A673 (cell line): ENCODE results near the gene TPPP.

ENCODE experiments used
- EZH2 ChIP-seq: fragments of 200-600 bp; sonication (generic); IDR thresholded peaks from 2 replicates; pipeline ENCODE4 v1.6.1; 2017; ENCODE audit warnings: borderline replicate concordance, low read depth, mild to moderate bottlenecking, mixed read lengths, antibody characterized with exemption, low read length; ENCODE audit not compliant: poor library complexity, severe bottlenecking
- TF ChIP-seq, protein P1 (sequence below): fragments of 300-800, 200-600 bp; sonication (generic); conservative IDR thresholded peaks from 2 replicates; pipeline ENCODE4 v1.5.1; 2017; ENCODE audit warnings: low read depth, mild to moderate bottlenecking, antibody characterized with exemption, low read length, moderate library complexity, mixed read lengths

- no peak for TF ChIP-seq EZH2
- TF ChIP-seq, protein P1, sequence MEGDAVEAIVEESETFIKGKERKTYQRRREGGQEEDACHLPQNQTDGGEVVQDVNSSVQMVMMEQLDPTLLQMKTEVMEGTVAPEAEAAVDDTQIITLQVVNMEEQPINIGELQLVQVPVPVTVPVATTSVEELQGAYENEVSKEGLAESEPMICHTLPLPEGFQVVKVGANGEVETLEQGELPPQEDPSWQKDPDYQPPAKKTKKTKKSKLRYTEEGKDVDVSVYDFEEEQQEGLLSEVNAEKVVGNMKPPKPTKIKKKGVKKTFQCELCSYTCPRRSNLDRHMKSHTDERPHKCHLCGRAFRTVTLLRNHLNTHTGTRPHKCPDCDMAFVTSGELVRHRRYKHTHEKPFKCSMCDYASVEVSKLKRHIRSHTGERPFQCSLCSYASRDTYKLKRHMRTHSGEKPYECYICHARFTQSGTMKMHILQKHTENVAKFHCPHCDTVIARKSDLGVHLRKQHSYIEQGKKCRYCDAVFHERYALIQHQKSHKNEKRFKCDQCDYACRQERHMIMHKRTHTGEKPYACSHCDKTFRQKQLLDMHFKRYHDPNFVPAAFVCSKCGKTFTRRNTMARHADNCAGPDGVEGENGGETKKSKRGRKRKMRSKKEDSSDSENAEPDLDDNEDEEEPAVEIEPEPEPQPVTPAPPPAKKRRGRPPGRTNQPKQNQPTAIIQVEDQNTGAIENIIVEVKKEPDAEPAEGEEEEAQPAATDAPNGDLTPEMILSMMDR = peak; percentile 88
Measured at GRCh38 chr5:671459-672328, 21.5 kb downstream of the TPPP start.
